GM20431 (cell line): ENCODE data around the gene PARVB.

Experiments used
- in situ Hi-C: fragments of 300-500 bp; cut with MseI, MboI; formaldehyde crosslinking; loops from one replicate; pipeline ENCODE4 v1.15.0; 2020; ENCODE audit warnings: low sequenced_read_pairs; ENCODE audit not compliant: unreplicated experiment

PARVB gene

DNA sequence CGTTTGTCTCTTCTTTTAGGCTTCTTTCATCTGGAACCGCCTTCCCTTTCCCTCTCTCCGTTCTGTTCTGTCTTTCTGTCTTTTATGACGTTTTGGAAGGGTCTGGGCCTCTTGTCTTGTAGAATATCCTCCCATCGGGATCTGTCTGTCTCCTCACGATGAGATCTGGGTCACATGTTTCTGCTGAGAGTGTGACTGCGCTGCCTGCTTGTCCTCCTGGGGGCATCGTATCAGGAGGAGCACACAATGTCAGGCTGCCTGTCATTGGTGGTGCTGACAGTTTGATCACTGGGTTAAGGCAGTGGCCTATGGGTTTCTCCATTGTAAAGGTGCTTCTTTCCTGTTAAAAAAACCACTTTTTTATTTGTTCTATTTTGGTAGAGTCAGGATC is 96.2 kb downstream of the PARVB start:
- in situ Hi-C loops = no loop called here

GRCh38 chr22:44125421-44125820 is 101.3 kb downstream of the PARVB start:
- in situ Hi-C loops = no loop called here

- in situ Hi-C loops = no loop called here
These were observed 102.7 kb downstream of the PARVB start for GRCh38 chr22:44126807-44127206.

DNA sequence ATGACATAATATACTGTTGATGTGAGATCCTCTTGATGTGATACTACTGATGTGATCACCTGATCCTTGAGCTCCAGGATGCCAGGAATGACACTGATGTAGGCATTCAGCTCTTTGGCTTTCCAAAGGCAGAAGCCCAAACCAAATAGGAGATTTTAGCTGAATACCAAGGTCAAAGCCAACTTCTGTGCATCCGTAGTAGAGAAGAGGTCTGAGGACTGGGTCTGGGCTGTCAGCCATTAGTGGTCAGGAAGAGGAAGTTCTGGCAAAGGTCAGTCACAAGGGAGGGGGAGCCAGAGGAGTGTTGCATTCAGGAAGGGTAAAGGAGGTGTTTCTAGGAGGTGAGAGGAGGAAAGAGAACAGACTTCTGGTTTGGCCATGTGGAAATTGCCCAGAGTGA is 103.3 kb downstream of the PARVB start:
- in situ Hi-C loops = no loop called here

DNA sequence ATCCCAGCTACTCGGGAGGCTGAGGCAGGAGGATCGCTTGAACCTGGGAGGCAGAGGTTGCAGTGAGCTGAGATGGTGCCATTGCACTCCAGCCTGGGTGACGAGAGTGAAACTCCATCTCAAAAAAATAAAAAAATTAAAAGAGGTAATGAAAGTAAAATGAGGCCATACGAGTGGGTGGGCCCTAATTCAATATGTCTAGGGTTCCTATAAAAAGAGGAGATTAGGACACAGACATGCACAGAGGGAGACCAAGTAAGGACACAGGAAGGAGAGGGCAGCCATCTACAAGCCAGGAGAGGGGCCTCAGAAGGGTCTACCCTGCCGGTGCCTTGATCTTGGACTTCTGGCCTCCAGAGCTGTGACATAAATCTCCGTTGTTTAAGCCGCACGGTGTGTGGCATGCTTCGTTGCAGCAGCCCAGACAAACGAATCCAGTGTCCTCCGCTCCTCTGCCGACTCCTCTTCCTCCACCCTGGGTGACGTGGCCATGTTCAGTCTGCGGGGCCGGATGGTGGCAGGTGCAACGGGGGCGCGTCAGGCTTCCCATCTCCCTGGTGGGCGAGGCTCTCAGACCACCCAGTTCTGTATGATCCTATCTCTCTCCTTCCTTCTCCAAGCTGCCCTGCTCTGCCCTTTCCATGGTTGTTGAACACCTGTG is 105.0 kb downstream of the PARVB start:
- in situ Hi-C loops = no loop called here

DNA sequence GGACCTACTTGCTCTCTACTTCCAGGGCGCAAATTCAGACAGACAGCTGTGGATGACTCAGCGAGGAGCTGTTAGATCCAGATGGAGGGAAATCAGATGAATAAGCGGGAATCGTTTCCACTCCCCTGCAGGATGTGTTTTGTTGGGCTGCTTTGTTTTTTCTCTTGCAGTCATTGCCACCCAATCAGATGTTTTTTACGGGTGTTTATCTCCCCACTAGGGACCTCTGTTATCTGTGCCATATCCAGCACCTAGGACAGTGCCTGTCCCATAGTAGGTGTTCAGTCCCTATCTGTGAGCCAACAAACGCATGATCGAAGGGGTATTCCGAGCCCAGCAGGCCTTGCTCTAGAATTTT is 105.5 kb downstream of the PARVB start:
- in situ Hi-C loops = no loop called here

DNA sequence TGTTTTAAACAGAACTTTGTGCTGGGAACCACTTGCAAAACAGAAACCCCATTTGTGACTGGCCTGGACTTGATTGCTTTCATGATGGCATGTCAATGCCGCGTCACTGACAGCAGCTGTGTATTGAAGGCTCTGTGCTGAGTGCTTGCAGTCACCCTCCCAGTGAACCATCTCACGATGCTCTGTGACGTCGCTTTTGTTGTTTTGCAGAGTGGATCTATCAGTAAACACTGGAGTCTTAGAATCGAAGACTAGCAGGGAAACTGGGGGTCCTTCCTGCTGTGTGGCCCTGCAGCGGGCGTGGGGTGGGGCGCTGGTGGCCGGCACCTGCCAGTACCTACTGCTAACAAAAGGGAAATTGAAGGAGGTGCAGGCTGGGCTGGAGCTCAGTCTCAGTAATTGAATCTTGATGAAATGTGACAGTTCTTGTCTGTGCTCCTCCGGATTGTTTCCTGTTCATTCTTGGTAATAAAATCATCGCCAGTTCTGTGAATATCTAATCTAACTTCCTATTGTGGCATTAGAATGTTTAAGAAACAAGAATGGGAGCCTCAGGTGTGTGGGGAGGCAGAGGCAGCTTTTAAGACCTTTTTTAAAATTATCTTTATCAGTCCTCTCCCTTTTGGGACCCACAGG is 106.1 kb downstream of the PARVB start:
- in situ Hi-C loops = no loop called here

- in situ Hi-C loops = no loop called here
These were observed 107.3 kb downstream of the PARVB start for GRCh38 chr22:44131412-44131811.

GRCh38 chr22:44131989-44132685 is 108.0 kb downstream of the PARVB start:
- in situ Hi-C loops = no loop called here

DNA sequence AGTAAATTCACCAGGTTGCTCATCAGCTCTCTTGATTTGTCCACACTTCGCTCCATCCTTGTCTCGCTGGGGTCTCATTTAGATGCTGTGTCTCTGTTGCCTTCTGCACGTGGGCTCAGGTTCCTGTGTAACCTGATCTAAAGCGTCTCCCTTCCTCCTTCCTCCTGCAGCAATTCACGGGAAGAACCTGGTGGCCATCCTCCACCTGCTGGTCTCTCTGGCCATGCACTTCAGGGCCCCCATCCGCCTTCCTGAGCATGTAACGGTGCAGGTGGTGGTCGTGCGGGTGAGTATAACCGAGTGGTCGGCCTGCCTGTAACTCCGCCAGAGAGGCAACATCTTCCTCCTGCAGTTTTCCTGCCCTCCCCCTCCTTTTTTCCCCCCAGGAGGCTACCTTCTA is 108.6 kb downstream of the PARVB start:
- in situ Hi-C loops = no loop called here

- in situ Hi-C loops = no loop called here
These were observed 109.1 kb downstream of the PARVB start for GRCh38 chr22:44133161-44133560.

DNA sequence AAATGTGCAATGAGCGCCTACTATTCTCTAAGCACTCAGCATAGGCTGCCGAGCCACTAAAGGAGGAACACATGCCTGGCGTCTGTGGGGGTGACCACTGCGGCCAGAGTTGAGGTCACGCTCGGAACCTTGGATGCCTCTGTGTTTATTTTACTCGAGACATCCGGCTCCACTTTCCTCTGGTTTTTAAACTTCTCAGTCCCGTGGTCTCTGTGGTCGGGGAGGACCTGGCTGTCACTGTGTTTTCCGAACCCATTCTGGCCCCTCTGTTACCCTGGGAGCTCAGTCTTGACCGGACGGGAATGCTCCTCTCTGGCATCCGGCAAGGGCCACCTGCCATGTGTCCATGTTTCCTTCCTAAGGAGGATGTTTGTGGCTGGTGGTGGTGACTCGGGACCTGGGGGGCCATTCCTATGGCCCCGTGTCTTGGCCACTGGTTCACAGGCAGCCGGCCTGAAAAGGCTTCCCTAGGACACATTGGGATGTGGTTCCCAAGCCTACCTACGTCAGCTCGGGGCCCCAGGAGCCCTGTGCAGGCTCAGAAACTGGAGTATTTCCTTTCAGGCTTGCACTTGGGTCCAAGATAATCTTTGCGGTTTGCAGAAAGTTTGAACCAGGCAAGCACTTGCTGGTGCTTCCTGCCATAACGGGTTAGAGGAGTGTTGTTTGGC is 109.9 kb downstream of the PARVB start:
- in situ Hi-C loops = no loop called here

DNA sequence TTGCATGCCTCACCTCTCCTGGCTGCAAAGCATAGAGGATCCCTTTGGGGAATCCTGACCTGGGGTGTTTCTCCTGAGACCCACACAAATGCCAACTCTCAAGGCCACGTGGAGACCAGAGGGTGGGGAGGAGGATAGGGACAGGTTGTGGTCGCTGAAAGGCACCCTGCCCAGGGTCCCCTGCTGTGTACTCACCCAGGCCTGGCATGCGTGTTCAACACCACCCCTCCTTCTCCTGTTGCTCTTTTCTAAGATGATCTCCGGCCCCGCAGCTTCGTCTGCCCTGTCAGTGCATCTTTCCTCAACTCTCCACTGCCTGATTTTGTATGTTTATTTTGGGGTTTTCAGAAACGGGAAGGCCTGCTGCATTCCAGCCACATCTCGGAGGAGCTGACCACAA is 112.0 kb downstream of the PARVB start:
- in situ Hi-C loops = no loop called here

GRCh38 chr22:44136786-44137185 is 112.7 kb downstream of the PARVB start:
- in situ Hi-C loops = no loop called here

DNA sequence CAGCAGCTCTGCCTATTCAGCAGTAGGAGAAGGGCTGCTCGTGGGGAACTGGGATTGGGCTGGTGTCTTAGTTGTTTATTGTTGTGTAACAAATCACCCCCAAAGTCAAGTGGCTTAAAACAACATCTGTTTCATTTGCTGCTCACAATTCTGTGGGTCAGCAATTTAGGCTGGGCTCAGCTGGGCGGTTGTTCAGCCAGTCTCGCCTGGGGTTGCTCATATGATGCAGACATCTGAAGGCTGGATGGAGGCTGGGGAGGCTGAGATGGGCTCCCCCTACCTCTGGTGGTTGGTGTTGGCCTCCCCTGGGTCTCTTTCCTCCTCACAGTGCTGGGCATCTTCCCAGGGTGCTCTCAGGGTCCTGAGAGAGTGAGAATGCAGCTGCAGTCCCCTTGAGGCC is 113.3 kb downstream of the PARVB start:
- in situ Hi-C loops = no loop called here

DNA sequence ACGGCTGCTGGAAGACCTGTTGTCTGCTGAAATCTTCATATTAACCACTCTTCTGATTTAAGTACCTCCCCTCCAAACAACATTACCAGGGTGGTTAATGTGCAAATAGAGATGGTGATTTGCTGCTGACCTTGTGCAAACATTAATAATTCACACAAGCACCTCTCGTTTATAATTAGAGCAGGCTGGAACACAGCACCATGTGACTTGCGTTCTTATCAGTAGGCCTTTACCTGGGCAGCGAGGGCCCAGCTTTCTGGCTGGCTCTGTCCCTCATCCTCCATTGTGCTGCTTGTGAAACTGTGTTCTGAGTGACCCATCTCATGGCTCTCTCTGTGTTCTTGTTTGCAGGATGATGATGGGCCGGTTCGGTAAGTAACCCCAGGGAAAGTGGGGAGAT is 115.7 kb downstream of the PARVB start:
- in situ Hi-C loops = no loop called here

DNA sequence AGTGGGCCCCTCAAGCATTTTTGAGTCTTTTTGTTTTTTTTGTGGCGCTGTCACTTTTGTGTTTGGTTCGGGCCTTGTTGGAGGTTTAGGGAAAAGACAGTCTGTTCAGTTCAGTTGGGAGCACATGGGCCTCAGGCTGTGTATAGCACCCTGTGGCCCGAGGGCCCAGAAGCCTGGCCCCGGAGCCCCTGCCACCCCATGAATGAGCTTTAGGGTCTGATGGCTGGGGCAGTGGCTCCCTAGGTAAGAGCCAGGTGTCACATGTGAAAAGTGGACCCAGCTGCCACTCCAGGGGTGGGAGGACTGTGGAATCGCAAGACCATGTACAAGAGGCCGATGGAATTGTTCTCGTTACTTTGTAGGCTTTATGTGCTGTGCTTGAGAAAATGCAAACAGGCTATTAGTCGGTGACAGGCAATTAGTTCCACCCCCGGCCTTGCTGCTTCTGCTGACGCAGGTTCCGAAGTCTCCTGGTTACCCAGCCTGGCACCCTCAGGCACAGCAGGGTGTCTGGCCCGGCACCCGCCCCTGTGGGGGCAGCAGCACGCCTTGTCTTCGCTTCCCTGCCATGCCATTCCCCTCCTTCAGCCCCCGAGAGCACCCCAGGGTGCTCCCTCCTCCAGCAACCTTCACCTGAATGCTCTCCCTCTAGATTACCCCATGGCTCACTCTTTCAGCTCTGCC is 118.5 kb downstream of the PARVB start:
- in situ Hi-C loops = no loop called here

GRCh38 chr22:44143105-44143474 is 119.0 kb downstream of the PARVB start:
- in situ Hi-C loops = no loop called here

DNA sequence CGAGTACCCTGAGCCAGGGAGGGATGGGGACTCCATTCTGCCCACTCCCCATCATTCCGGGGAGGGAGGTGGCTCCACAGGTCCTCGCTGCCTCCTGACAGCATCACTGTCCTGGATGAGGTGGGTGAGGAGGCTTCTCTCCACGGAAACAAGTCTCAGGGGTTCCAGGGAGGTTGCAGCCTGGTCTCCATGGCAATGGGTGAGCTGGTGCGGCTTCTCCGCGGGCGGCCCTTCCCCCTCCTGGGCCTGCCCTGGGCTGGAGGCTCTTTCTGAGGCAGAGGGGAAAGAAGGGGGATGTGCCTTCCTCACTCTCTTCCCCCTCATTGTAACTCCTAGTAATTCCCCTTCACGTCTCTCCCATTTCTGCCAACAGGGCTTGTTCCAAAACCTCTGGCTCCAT is 119.5 kb downstream of the PARVB start:
- in situ Hi-C loops = no loop called here

DNA sequence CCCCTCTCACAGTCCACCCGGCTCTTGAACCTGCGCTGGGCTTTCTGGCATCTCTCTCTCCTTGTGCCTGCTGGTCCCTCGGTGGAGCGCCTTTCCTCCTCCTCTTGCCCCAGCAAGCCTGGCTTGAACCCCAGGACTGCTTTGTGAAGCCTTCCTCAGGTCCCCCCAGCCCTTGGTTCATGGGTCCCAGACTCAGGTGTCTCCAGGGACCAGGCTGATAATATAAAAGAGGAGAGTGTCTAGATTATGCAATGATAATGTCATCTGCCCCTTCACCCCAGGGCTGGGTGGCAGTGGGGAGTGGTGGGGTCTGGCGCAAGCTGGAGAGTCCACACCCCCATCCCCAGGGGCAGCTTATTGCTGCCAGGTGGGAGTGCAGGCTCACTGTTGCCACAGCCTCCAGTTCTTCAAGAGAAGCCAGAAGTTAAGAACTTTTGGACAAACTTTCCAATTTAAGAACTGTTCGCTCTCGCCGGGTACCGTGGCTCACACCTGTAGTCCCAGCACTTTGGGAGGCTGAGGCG is 120.0 kb downstream of the PARVB start:
- in situ Hi-C loops = no loop called here
